Measurements from ENCODE around the gene SHLD2.

The SHLD2 gene

DNA sequence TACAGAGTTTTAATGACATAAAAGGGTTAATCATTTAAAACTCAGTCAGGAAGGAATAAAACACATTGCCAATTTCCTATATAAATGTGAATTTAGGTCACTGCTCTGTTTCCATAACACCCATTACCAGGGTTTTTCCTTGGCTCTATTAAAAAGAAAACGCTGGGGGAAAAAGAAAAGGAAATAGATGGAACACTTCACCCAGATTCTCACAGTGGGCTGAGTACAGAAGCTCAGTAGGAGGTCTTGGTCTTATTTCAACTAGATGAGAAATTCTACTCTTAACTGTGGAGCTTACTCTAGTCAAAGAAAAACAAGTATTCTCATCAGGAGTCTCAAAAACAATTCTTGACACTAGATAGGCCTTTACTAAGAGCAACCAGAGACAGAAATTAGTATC, 36.8 kb upstream of the SHLD2 start:
- Histone ChIP-seq H3K36me3 (peaks cover 80% of the 10 kb centered on the region), H3K4me3 (ENCODE audit: low read depth, low read length) (no peak overlapping the region), H3K27ac (no peak overlapping the region), H3K27me3 (ENCODE audit: insufficient read depth, low read depth, severe bottlenecking) (no peaks in the 10 kb centered on the region), H3K9me3 (ENCODE audit: severe bottlenecking) (no peaks in the 10 kb centered on the region)
- TF ChIP-seq, protein P1, sequence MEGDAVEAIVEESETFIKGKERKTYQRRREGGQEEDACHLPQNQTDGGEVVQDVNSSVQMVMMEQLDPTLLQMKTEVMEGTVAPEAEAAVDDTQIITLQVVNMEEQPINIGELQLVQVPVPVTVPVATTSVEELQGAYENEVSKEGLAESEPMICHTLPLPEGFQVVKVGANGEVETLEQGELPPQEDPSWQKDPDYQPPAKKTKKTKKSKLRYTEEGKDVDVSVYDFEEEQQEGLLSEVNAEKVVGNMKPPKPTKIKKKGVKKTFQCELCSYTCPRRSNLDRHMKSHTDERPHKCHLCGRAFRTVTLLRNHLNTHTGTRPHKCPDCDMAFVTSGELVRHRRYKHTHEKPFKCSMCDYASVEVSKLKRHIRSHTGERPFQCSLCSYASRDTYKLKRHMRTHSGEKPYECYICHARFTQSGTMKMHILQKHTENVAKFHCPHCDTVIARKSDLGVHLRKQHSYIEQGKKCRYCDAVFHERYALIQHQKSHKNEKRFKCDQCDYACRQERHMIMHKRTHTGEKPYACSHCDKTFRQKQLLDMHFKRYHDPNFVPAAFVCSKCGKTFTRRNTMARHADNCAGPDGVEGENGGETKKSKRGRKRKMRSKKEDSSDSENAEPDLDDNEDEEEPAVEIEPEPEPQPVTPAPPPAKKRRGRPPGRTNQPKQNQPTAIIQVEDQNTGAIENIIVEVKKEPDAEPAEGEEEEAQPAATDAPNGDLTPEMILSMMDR (IDR thresholded peaks at IDR 0.05; ENCODE audit: low read depth, low read length): no peak
- no peak for DNase-seq

DNA sequence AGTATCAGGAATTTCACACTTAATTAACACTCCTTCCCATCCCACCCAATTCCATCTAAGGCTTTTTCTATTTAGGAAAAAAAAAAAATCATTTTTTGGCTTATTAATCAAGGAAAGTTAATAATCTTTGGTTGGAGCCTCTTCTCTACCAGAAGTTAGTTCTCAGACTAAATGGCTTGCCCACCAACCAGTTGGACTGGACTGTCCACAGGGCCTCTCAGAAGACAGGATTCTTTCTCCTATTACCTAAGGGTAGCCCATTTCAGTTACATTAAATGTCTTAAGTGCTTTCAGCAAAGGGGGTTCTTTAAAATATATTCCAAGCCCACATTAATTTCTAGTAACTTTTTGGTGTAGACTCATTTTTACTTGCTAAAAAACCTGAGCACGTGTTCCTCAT, 35.6 kb upstream of the SHLD2 start:
- H3K27me3 ChIP-seq (ENCODE audit: insufficient read depth, low read depth, severe bottlenecking): no peaks in the 10 kb centered on the region
- TF ChIP-seq, protein P1 (IDR thresholded peaks at IDR 0.05; ENCODE audit: low read depth, low read length): no peak
- H3K4me3 ChIP-seq (ENCODE audit: low read depth, low read length): no peak overlapping the region
- H3K27ac ChIP-seq: no peak overlapping the region
- H3K9me3 ChIP-seq (ENCODE audit: severe bottlenecking): no peaks in the 10 kb centered on the region
- no peak for DNase-seq
- peaks cover 76% of the 10 kb centered on the region for H3K36me3 ChIP-seq

DNA sequence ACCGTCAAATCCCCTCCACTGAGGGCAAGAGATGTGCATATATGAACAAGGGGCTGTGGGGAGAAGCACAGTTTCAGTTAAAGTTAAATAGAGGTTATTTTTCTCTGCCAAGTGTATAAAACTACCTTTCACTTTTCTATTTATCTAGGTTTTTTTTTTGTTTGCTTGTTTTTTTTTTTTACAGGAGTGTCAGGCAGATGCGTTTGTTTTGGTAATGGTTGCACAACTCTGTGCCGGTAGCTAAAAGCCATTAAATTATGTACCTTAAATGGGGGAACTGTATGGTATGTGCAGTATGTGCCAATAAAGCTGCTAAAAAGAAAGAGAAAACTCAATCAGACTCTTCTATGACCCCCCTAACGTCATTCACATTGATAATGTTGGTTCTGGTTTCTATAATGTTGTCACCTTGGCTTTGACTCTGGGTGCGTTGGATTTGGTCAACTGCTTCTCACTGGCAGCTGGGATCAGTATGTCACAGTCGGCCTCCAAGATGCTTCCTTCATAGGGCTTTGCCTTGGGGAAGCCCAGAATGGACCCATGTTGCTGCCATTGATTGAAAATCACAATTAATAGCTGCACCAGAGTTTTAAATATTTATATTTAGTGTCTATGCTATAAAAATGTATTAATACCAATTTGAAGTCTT, 34.6 kb upstream of the SHLD2 start:
- Histone ChIP-seq H3K27me3 (ENCODE audit: insufficient read depth, low read depth, severe bottlenecking) (no peaks in the 10 kb centered on the region), H3K27ac (no peak overlapping the region), H3K9me3 (ENCODE audit: severe bottlenecking) (no peaks in the 10 kb centered on the region), H3K4me3 (ENCODE audit: low read depth, low read length) (no peak overlapping the region), H3K36me3 (peaks cover 77% of the 10 kb centered on the region)
- DNase-seq: no peak
- TF ChIP-seq, protein P1 (IDR thresholded peaks at IDR 0.05; ENCODE audit: low read depth, low read length): no peak

DNA sequence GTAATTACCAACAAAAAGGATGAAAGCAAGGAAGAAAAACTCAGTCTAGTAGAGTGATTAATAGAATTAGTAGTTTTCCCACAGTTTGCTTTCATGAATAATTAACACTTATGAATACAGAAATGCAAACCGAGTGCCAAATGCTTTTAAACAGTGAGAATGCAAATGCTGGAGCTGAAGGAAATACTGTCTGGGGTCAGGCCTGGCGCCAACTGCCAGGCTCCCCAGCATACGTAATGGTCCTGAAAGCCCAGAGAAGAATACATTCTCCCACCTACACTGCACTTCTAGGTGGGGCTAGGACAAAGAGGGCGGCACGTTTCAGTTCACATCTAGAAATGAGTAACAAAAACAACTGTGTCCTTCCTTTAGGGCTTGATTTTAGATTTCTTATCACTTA, 30.4 kb upstream of the SHLD2 start:
- H3K4me3 ChIP-seq (ENCODE audit: low read depth, low read length): no peak overlapping the region
- no peaks in the 10 kb centered on the region for H3K9me3 ChIP-seq (ENCODE audit: severe bottlenecking)
- no peak for DNase-seq
- TF ChIP-seq, protein P1 (IDR thresholded peaks at IDR 0.05; ENCODE audit: low read depth, low read length): no peak
- no peak overlapping the region for H3K27ac ChIP-seq
- no peaks in the 10 kb centered on the region for H3K27me3 ChIP-seq (ENCODE audit: insufficient read depth, low read depth, severe bottlenecking)
- peaks cover 69% of the 10 kb centered on the region for H3K36me3 ChIP-seq

DNA sequence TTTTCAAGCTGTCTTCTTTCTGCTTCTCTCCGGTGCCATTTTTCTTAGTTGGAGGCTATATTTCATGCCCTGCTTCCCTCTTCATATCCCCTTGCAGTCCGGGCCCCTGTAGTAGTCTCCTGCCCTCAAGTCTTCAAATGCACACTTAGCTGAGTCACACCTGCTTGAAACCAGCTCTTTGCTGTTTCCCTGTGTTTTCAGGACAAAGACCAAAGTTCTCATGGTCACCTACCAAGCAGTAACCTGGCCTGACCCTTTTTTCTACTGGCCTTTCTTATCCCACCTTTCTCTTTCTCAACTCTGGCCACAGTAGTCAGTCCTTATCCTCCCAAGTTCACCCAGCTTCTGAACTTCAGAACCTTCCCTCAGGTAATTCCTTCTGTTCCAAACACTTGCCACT, 28.8 kb upstream of the SHLD2 start:
- TF ChIP-seq, protein P1 (IDR thresholded peaks at IDR 0.05; ENCODE audit: low read depth, low read length): no peak
- Histone ChIP-seq H3K27ac (no peak overlapping the region), H3K36me3 (peaks cover 68% of the 10 kb centered on the region), H3K27me3 (ENCODE audit: insufficient read depth, low read depth, severe bottlenecking) (no peaks in the 10 kb centered on the region), H3K4me3 (ENCODE audit: low read depth, low read length) (no peak overlapping the region), H3K9me3 (ENCODE audit: severe bottlenecking) (no peaks in the 10 kb centered on the region)
- no peak for DNase-seq

DNA sequence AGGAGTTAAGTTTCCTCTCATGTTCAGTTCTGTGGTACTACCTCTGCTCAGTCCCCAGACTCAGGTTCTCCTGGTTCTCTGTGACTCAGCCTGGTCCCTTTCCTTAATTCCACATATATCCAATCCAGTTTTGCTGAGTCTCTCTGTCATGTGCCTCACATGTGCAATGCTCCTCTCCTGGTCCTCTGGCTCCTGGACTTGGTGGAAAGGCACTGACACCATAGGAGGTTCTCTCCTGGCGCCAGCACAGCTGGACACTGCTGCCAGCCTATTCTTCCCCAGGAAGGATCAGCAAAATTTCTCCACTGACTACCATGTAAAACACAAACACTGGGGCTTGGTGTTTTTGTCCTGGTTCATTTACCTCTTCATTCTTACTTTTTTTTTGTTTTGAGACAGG, 28.1 kb upstream of the SHLD2 start:
- H3K36me3 ChIP-seq: peaks cover 65% of the 10 kb centered on the region

More for the DNA sequence above, 28.1 kb upstream of the SHLD2 start:
- DNase-seq: no peak
- H3K9me3 ChIP-seq (ENCODE audit: severe bottlenecking): no peaks in the 10 kb centered on the region
- H3K4me3 ChIP-seq (ENCODE audit: low read depth, low read length): no peak overlapping the region
- no peak overlapping the region for H3K27ac ChIP-seq
- no peaks in the 10 kb centered on the region for H3K27me3 ChIP-seq (ENCODE audit: insufficient read depth, low read depth, severe bottlenecking)
- TF ChIP-seq, protein P1 (IDR thresholded peaks at IDR 0.05; ENCODE audit: low read depth, low read length): no peak

Data from WERI-Rb-1 (cell line).